NCI-H2081 (cell line): ENCODE data around the gene TRMT44.

Experiments used
- DNase-seq, 2 experiments: peaks; one replicate each; lab custom pipeline; 2025; lab: John Stamatoyannopoulos, UW

Gene TRMT44

DNA sequence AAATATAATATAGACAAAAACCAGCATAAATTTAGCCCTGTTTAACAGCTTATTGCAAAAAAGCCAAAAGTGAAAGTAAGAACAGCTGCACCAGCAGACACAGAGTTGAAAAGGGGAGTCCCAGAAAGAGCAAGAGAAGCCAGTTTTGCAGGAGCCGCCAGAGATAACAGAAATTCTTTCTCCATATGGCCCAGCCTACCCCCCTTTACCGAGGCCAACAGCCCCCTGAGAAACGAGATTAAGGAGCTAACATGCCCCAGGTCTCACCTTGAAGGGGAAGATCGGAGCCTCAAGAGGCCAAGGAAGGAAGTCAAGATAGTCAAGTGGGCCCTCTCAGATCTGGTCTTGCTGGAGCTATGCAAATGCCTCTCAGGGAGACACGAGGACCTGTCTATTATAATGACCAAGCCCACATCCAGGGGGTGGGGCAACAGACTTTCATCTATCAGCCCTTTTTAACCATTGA is 4.9 kb upstream of the TRMT44 start:
- no peak for DNase-seq

DNA sequence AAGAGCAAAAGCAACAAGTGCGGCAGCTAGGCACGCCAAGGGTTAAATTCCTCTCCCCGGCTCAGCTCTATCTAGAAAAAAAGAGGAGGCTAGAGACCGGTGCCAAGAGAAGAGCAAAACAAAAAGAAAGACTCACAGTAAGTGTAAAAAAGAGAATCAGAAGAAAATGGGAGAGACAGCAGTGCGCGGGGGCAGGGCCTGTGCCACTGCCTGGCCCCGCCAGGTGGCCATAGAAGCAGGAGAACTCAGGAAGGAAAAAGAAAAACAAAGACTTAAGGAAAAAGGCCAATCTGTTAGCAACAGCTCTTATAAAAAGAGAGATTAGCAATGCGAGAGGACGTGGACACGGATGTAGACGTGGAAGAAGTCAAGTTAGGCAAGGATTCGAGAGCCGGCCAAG is 3.3 kb upstream of the TRMT44 start:
- no peak for DNase-seq

DNA sequence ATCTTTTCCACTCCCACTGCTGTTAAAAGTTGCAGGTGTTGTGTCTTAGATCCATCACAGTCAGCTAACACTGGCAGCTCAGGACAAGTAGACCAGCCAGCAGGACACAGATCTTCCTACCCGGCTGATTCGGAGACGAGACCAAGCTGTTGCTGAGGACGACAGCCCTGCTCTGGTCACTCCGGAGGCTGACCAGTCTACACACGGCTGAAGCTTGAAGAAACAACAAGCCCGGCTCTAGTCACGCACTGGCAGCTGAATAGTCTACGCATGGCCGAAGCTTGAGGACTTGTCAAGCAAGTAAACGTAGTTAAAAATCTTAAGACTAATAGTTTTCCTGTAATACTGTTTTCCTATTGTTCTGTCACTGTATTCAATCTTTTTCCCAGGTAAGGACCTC is 1.8 kb upstream of the TRMT44 start:
- no peak for DNase-seq

DNA sequence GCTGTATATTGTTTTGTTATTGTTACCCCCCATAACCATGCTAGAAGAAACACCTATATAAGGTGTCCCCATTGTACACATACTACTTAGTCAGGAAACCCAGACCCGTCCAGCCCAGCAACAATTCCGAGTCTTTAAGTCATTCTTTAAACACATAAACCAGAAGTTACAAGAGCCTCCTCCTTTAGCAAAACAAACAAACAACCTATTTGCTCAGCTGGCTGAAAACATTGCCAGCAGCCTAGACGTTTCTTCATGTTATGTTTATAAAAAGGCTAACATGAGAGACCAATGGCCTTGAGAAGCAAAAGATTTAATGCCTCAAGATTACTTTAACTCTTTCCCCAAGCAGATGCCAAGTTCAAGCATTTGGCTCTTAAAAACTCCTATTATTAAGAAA is 1.4 kb upstream of the TRMT44 start:
- no peak for DNase-seq

DNA sequence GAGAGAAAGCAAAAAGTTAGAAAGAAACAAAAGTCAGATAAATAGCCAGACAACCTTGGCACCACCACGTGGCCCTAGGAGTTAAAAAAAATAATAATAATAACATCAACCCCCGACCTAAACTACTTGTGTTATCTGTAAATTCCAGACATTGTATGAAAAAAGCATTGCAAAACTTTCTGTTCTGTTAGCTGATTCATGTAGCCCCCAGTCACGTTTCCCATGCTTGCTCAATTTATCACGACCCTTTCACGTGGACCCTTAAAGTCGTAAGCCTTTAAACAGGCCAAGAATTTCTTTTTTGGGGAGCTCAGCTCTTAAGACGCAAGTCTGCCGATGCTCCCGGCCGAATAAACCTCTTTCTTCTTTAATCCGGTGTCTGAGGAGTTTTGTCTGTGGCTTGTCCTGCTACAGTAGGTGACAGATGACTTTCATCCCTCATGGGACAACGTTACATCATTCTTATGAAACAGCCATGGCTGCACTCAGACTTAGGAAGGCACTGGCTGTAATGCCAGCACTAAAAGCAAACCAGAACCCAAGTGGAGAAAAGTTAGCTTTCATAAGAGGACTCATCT is 574 bp upstream of the TRMT44 start:
- peak in 1 of 2 experiments; percentile 44 for DNase-seq

DNA sequence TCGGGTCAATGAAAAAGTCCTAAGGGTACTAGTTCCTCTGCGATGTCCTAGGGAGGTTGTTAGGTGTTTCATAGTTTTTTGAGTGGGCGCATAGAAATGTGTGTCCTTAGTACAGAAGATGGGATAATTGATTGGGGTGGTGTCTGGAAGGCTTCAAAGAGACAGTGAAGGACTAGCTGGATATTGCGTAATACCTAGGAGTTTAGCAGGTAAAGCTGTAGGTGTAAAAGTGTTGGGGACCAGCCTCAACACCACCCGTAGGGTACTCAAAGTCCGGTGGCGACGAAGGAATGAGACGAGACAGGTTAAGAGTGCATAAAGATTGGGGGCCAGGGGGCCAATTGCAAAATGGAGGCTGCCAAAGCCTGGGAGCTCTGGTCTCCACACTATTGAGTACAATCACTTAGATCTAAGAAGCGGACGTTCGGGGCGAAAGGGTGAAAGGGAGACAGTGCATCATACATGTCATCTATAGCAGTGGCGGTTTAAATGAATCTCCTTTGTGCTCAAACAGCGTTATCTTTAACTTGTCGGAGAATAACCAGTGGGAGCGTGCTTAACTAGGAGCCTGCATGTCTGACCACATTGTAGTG is 1.0 kb downstream of the TRMT44 start:
- no peak for DNase-seq

DNA sequence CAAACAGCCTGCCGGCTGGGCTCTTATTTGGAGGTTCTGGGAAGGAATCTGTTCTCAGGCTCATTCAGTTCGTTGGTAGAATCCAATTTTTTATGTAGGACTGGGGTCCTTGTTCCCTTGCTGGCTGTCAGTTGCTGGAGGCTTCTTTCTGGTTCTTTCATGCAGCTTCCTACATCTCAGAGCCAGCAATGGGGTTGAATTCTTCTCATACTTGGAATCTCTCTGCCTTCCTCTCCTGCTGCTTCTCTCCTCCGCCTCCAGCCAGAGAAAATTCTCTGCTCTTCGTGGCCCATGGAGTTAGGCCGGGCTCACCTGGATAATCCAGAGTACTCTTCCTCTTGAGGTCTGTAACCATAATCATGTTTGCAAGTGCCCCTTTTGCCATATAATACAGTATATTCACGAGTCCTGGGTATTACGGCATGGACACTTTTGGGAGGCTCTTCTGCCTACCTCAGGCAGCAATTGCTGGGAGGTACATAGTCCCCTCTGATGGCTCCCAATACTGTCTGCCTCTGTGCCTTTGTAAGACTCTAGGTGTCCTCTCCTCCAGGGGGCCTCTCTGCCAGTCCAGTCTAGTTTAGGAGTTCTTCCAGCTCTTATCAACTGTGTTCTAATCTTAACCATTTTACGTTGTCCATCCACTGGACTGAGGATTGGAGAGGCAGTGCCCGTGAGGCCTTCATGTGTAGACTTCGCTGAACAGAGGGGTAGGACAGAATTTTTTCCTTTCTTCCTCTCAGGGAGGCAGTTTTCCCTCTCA is 2.2 kb downstream of the TRMT44 start:
- no peak for DNase-seq

DNA sequence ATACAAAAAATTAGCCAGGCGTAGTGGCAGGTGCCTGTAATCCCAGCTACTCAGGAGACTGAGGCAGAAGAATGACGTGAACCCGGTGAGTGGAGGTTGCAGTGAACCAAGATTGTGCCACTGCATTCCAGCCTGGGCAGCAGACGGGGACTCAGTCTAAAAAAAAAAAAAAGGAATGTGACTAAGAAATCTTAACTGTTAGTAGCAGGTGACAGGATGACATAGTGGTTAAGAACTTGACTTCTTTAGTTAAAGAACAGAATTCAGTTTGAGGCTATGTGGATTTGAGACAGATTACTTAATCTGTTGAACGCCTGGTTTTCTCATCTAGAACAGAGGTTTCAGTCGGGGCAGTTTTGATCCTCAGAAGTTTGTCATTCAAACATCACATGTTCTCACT is 3.2 kb downstream of the TRMT44 start:
- DNase-seq = no peak

DNA sequence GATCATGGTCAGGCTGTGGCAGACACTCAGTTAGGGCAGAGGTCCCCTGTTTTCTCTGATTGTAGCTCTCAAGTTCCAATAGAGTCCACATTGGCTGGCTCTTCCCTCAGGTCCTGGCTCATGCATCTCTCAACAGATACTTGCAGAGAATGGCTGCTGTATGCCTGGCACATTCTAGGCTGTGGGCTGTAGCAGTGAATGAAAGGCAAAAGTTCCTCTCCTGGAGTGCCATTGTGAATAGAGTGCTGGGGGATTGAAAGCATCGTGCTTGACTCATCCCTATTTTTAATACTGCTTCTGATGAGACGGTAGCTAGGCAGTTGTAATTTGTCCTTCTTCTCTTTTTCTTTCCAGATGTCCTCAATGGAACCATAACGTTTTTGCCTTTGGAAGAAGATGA is 5.5 kb downstream of the TRMT44 start:
- DNase-seq = no peak

DNA sequence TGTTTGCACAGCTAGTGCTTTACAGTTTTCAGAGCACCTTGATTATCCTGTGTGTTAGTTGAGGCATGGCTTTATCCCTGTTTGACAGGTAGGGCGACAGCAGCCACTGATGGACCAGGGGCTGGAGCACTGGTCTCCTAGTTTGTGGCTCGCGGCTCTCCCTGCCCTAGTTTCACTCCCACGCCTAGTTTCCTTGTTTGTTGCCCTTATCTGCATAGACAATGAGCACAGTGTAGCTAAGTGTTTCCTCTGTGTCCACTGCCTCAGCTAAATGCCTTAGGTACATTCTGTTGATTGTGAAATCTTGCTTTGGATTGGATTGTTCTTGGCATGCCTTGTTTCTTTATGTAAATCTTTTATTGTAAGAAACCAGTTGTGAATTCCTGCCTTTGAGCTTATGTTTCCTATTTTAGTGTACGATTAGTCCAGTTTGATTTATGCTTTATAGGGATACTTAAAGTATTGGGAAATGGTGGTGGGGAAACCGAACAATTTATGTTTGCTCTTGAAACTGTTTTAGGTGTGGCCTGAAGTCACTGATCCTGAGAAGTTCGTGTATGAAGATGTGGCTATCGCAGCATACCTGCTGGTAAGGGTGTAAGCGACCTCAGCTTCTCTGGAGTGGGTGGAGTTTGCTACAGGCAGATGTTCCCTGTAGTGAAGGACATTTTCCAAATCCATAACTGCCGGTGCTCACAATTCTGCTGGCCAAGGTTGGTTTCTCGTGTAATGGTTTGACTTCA is 11.0 kb downstream of the TRMT44 start:
- no peak for DNase-seq

DNA sequence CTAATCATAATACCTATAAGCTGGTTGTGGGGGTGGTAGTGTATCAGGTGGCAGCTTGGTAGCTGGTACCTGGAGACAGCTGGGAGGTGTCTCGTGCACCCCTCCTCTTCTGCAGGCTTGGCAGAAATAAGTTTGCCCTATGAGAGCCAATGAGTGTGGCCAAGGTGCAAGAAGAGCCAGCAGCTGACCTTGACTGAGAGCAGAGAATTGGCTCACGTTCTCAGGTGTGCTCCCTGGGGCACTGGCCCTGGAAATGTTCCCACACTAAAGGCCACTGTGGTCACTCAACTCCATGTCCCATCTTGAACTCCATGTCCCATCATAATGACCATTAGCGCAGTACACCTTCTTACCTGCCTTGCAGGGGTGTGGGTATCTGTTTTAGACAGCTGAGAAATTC is 13.4 kb downstream of the TRMT44 start:
- no peak for DNase-seq

DNA sequence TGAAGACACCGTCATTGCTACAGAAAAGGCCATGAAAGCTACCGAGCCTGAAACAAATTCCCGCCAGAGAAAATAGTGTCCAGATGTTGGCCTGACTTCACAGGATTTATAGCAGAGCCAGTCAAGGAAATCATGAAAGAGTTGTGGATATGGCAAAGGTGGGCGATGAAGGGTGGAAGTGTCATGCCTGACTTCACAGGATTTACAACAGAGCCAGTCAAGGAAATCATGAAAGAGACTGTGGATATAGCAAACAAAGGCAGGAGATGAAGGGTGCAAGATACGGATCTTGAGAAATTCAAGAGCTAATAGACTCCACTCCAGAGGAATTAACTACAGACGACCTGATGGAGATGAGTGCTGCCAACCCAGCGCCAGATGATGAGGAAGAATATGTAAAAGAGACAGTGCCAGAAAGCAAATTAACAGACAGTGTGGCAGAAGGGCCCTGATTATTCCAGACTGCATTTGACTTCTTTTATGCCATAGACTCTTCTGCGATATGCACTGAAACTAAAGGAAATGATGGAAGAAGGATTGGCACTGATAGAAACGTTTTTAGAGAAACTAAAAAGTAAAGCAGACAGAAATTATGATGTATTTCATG is 17.2 kb downstream of the TRMT44 start:
- DNase-seq = no peak

DNA sequence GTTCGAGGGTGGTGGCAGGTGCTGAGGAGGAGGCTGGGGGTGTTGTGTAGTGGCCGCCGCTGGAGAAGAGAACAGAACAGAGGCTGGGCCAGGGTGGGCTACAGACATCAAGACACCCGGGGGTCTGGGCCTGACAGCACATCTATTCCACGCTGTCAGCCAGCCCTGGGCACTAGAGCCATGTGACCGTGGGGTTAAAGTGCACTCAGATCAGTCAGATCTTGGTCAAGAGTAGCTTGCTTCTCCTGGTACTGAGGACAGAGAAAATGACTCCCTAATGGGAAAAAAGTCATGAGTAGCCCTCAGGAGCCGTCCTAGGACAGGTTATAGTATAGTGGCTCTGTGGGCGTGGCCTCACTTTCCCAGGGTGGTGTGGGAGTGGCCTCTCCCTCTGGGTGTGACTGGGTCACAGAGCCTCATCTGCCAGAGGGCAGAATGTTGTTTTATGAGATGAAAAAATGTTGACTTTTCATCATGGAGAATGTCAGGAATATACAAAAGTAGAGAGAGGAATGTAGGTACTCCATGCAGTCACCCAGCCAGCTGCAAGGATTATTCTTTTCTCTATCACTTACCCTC is 19.4 kb downstream of the TRMT44 start:
- no peak for DNase-seq

DNA sequence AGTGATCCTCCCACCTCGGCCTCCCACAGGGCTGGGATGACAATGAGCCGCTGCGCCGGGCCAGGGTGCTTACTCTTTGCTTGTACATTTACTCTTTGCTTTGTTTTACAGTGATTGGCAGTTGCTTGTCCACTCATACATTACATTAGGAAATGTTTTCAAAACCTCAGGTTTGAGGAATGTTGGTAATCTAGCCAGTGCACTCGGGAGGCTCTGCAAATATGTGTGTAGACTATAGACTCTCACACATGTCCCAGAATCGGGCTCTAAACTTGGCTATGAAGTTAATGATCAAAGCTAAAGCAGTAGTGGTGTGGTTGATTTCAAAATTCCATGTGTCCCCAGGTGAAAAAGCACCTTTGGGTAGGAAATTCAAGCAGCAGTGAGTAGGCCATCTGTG is 20.5 kb downstream of the TRMT44 start:
- no peak for DNase-seq

DNA sequence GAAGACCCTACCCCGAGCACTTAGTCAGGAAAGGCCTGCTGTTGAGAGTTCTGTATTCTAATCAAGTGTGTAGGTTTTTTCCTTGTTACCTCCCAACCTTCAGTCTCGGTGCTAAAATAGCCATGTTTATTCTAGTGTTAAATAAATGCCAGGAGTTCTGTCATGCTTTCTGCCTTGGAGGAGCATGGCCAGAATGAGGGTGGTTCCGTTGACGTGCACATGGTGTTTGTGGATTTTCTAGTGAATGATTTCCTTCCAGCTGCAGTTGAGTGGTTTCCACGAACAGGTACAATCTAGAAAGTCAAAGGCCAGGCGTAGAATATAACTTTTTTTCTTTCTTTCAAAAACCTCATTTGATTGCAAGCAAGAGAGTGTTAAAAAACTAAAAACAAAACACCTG is 21.0 kb downstream of the TRMT44 start:
- no peak for DNase-seq

DNA sequence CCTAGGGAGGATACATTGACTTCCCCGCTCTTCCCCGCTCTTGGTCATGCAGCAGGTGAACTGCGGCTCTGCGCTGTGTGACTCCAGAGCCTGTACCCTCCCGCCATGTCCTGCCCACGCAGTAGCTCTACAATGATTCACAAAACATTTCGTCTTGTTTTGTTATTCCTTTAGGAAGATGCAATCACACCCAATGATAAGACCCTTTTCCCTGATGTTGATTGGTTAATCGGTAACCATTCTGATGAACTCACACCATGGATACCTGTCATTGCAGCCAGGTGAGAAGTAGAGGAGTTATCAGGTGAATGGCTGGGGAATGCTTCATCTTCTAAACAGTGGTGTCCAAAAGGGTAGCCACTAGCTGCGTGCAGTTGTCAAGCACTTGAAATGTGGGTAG is 23.2 kb downstream of the TRMT44 start:
- DNase-seq = no peak

DNA sequence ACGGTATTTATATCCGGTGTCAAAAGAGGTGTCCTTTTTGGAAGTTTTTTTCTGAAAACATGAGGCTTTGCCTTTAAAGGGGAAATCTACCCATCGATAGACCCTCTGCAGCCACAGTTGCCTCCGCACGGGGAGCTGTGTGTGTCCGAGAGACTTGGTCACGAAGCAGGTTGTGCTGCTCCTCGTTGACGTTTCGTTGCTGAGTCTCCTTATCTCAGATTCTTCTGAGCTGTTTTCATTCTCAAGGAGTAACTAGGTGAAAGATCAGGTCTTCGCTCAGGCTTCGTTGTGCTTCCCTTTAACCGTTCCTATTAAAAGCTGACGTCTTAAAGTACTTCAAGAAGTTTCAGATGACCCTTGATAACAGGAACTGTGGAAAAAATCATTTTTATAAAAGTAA is 23.8 kb downstream of the TRMT44 start:
- no peak for DNase-seq

DNA sequence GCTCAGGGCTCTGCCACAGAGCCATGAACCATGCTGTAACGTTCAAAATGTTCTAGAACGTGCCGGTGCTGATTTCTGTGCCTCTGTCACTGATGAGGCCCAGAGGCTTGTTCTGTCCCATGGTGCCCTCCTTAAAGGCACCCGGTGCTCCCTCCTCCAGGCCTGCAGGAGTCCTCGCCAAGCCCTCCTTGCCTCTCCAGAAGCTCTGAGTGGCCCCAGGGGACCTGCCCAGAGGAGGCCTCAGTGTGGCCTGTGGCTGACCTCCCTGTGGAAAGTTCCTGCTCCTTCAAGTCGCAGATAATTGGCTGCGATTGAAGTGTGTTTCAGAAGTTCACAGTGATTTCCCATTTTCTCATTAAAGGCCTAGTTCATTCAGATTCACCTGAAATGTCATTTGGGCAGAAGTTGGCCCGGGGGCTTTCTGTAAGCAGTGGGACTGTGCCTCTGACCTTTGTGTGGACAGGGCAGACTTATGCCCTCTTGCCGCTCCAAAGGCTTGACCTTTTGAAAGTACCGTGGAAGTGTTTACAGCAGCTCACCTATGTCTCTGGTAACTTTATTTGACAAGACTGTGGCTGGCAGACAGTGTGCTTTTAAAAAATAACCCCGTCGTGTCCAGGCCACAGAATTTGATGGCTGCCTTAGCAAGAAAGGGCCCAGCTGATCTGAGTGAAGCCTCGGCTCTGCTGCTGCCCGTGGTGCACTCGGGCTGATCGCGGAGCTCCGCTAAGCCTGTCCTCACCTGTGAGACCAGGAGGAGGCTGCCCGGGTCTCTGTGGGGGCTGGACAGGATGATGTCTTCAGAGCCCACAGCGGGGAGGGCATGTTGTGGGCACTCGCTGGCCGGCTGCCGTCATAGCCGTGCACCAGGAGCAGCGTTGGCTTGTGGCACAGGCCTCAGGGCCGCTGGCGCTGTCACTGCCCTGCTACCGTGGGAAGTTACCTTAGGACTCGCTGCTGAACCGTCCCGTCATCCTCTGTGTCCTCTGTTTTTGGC is 25.3 kb downstream of the TRMT44 start:
- no peak for DNase-seq

DNA sequence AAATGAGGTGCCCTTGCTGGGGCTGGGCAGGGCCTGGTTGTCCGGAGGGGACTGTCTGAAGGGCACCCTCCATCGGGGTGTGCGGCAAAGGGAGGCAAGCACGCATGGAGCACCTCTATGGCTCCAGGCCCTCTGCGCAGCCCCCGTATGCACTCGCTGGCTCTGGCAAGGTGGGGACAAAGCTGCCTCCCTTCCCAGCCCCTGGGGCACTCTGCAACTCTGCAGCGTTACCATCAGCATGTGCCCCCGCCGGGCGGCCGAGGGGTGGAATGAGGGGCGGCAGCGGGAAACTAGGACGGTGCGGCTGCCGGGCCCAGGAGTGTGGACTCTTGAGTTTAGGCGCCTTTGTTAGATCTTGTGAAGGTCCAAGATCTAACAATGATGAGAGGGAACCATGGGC is 26.4 kb downstream of the TRMT44 start:
- no peak for DNase-seq

DNA sequence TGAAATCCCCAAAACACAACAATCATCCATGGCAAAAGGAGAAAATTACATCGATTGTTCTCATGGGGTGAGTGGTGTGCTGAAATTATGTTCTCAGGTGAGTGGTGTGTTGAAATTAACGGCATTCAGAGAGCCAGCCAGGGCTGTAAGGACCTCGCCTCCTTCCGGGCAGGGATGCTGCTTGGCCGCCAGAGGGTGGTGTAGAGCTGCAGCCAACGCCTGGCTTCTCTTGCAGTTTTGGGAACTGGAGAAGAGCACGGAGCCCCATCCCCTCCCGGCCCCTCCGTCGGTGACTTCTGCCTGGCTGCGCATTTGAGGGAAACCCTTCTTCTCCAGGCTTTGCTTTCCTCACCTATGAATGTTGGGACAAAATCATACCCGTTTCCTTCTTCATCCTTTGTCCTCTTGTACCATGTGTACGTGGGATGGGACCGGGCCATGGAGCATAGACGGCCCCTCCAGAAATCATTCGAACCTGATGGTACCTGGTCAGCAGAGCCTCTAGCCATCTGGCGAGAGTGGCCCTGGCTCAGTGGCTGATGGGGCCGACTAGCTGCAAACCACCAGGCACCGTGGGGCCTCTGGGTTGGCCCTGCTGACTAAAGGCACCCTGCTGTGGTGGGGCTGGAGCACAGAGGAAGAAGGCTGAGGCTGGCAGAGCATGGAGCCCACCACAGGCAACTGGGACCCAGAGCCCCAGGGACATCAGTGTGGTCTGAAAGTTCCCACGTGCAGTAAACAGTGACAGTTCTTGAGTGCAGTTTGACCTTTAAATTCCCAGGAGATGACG is 28.4 kb downstream of the TRMT44 start:
- DNase-seq = peak; percentile 39 to 50
